B cell (primary cell): ENCODE measurements around the gene PRKAG2.

Source experiments
- EZH2 ChIP-seq: IDR thresholded peaks from 2 replicates; pipeline ENCODE4 v1.6.1; 2012; ENCODE audit warnings: borderline replicate concordance, low read depth, mild to moderate bottlenecking, moderate library complexity, low read length; ENCODE audit not compliant: insufficient read depth, poor library complexity, severe bottlenecking
- TF ChIP-seq, protein P1 (sequence below): fragments of 200-600 bp; IDR thresholded peaks from one replicate; pipeline ENCODE4 v1.8.0; 2022; ENCODE audit warnings: antibody characterized with exemption, mild to moderate bottlenecking

GRCh38 chr7:151799506-151799905 is 77.4 kb downstream of the PRKAG2 start:
- TF ChIP-seq, protein P1, sequence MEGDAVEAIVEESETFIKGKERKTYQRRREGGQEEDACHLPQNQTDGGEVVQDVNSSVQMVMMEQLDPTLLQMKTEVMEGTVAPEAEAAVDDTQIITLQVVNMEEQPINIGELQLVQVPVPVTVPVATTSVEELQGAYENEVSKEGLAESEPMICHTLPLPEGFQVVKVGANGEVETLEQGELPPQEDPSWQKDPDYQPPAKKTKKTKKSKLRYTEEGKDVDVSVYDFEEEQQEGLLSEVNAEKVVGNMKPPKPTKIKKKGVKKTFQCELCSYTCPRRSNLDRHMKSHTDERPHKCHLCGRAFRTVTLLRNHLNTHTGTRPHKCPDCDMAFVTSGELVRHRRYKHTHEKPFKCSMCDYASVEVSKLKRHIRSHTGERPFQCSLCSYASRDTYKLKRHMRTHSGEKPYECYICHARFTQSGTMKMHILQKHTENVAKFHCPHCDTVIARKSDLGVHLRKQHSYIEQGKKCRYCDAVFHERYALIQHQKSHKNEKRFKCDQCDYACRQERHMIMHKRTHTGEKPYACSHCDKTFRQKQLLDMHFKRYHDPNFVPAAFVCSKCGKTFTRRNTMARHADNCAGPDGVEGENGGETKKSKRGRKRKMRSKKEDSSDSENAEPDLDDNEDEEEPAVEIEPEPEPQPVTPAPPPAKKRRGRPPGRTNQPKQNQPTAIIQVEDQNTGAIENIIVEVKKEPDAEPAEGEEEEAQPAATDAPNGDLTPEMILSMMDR, result no peak
- no peak for TF ChIP-seq EZH2
